Measurements from ENCODE around the gene RBP2. TPM values are rescaled to one million over a fixed set of nuclear protein-coding genes. Genes with fewer than 3 reads are reported as not detected.

Gene RBP2
- total and polyA plus RNA-seq, 7 donors: 0.87 to 57.1 (median 6.0) TPM; not detected in 4

GRCh38 chr3:139518306-139518705 lies 42.0 kb upstream of the RBP2 start:
- no peaks in the 10 kb centered on the region for H3K36me3 ChIP-seq
- H3K4me1 ChIP-seq: no peaks in the 10 kb centered on the region
- no peaks in the 10 kb centered on the region for H3K9me3 ChIP-seq
- 74 to 78% methylated on average over 6 of the region's 6 CpGs for WGBS, 2 donors
- H3K27ac ChIP-seq: no peak overlapping the region
- H3K4me3 ChIP-seq: no peak overlapping the region
- H3K27me3 ChIP-seq: no peaks in the 10 kb centered on the region
- intact Hi-C loops (cut with DNase I): no loop called here
- no peak for DNase-seq
- no peak for TF ChIP-seq POLR2AphosphoS5 (IDR thresholded peaks at IDR 0.05)
- no peak for TF ChIP-seq POLR2A (IDR thresholded peaks at IDR 0.05)
- TF ChIP-seq CTCF (IDR thresholded peaks at IDR 0.05): no peak
- TF ChIP-seq EP300 (IDR thresholded peaks at IDR 0.05): no peak

- intact Hi-C loops (cut with DNase I): no loop called here
- DNase-seq: no peak
- Histone ChIP-seq H3K36me3 (no peaks in the 10 kb centered on the region), H3K9me3 (no peaks in the 10 kb centered on the region), H3K4me3 (no peak overlapping the region), H3K27ac (no peak overlapping the region), H3K27me3 (no peaks in the 10 kb centered on the region), H3K4me1 (no peaks in the 10 kb centered on the region)
- WGBS, 2 donors: 83 to 86% methylated on average over 5 of the region's 5 CpGs
- TF ChIP-seq EP300 (IDR thresholded peaks at IDR 0.05) (no peak), POLR2A (IDR thresholded peaks at IDR 0.05) (no peak), POLR2AphosphoS5 (IDR thresholded peaks at IDR 0.05) (no peak), CTCF (IDR thresholded peaks at IDR 0.05) (no peak)
These were observed 41.2 kb upstream of the RBP2 start for GRCh38 chr3:139517321-139518065.

- H3K4me1 ChIP-seq: no peaks in the 10 kb centered on the region
- no peaks in the 10 kb centered on the region for H3K36me3 ChIP-seq
- no peaks in the 10 kb centered on the region for H3K27me3 ChIP-seq
- 94 to 96% methylated on average over 4 of the region's 4 CpGs for WGBS, 2 donors
- H3K9me3 ChIP-seq: no peaks in the 10 kb centered on the region
- intact Hi-C loops (cut with DNase I): no loop called here
- no peak for TF ChIP-seq EP300 (IDR thresholded peaks at IDR 0.05)
- no peak for TF ChIP-seq POLR2A (IDR thresholded peaks at IDR 0.05)
- no peak for TF ChIP-seq CTCF (IDR thresholded peaks at IDR 0.05)
- no peak for TF ChIP-seq POLR2AphosphoS5 (IDR thresholded peaks at IDR 0.05)
- H3K4me3 ChIP-seq: no peak overlapping the region
- DNase-seq: no peak
- no peak overlapping the region for H3K27ac ChIP-seq
These were observed 38.4 kb upstream of the RBP2 start for GRCh38 chr3:139514741-139515140.

- Histone ChIP-seq H3K9me3 (no peaks in the 10 kb centered on the region), H3K4me1 (no peaks in the 10 kb centered on the region), H3K27ac (no peak overlapping the region), H3K27me3 (no peaks in the 10 kb centered on the region), H3K36me3 (no peaks in the 10 kb centered on the region), H3K4me3 (no peak overlapping the region)
- 44 to 59% methylated on average over 1 of the region's 1 CpG for WGBS, 2 donors
- DNase-seq: no peak
- intact Hi-C loops (cut with DNase I): no loop called here
- no peak for TF ChIP-seq EP300 (IDR thresholded peaks at IDR 0.05)
- no peak for TF ChIP-seq CTCF (IDR thresholded peaks at IDR 0.05)
- TF ChIP-seq POLR2A (IDR thresholded peaks at IDR 0.05): no peak
- TF ChIP-seq POLR2AphosphoS5 (IDR thresholded peaks at IDR 0.05): no peak
These were observed 33.3 kb upstream of the RBP2 start for GRCh38 chr3:139509631-139510030.

GRCh38 chr3:139506766-139507165 lies 30.4 kb upstream of the RBP2 start:
- 30 to 61% methylated on average over 2 of the region's 2 CpGs for WGBS, 2 donors
- no peaks in the 10 kb centered on the region for H3K27me3 ChIP-seq
- intact Hi-C loops (cut with DNase I): no loop called here

More at GRCh38 chr3:139506766-139507165, 30.4 kb upstream of the RBP2 start:
- no peaks in the 10 kb centered on the region for H3K9me3 ChIP-seq
- no peaks in the 10 kb centered on the region for H3K4me1 ChIP-seq
- TF ChIP-seq POLR2AphosphoS5 (IDR thresholded peaks at IDR 0.05): no peak
- no peak for TF ChIP-seq EP300 (IDR thresholded peaks at IDR 0.05)
- TF ChIP-seq CTCF (IDR thresholded peaks at IDR 0.05): no peak
- TF ChIP-seq POLR2A (IDR thresholded peaks at IDR 0.05): no peak
- no peak for DNase-seq
- H3K4me3 ChIP-seq: no peak overlapping the region
- no peaks in the 10 kb centered on the region for H3K36me3 ChIP-seq
- H3K27ac ChIP-seq: no peak overlapping the region

All from sigmoid colon (tissue), 7 donors.